Measurements from ENCODE around the gene TSC2.

DNA sequence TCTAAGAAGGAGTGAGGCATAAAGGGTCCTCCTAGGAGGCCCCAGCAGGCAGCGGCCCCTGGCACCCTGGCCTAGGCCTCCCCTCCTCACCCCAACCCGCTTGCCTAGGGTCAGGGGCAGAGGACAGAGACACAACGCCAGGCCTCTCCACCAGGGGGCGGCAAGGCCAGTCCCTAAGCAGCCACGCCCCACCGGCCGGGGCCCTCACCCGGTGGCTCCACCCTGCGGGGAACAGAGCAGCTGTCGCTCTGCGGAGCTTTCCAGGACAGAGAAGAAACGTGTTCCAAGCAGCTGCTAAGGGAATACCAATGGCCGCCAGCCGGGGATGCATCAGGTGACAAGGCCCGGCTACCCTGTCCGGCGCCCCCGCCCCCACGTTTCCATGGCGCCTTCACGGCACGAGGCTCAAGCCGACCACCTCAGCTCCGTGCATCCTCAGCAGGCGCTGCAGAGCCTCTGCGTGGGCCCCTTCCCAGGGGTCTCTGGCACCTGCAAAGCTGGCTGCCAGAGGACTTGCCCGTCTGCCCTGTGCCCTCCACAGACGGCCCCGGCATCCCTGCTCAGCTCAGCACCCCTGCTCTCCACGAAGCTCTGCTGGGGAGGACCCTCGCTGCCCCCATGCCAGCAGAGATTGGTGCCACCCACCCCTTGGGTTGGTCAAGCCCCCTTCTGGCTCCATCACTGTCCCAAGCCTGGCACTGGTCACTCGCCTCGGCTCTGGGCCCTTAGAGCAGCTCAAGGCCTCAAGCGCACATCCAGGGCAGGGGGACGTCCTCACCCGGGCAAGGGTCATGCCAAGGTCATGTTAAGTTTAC lies 43.8 kb upstream of the TSC2 start:
- TF ChIP-seq, protein P1, sequence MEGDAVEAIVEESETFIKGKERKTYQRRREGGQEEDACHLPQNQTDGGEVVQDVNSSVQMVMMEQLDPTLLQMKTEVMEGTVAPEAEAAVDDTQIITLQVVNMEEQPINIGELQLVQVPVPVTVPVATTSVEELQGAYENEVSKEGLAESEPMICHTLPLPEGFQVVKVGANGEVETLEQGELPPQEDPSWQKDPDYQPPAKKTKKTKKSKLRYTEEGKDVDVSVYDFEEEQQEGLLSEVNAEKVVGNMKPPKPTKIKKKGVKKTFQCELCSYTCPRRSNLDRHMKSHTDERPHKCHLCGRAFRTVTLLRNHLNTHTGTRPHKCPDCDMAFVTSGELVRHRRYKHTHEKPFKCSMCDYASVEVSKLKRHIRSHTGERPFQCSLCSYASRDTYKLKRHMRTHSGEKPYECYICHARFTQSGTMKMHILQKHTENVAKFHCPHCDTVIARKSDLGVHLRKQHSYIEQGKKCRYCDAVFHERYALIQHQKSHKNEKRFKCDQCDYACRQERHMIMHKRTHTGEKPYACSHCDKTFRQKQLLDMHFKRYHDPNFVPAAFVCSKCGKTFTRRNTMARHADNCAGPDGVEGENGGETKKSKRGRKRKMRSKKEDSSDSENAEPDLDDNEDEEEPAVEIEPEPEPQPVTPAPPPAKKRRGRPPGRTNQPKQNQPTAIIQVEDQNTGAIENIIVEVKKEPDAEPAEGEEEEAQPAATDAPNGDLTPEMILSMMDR (IDR thresholded peaks at IDR 0.05) = peak; percentile 92
- no peak for TF ChIP-seq NFYB (CRISPR knock-in tag; conservative IDR thresholded peaks at IDR 0.05; ENCODE audit: low read depth)
